Natural killer cell (primary cell): Measurements from ENCODE around the gene ATP10A. TPM values are rescaled to one million over a fixed set of nuclear protein-coding genes. Genes with fewer than 3 reads are reported as not detected.
A peak's percentile ranks its signal among the peaks of the same experiment; 100 is the strongest.

ENCODE experiments used
- ATAC-seq, 3 donors: fragments of 150-1000 bp in 2 of 3; fragments of 200-7000 bp in 1 of 3; cut with Tn5 transposase; 1 replicate in 1 of 3; 2 replicates in 2 of 3; pipeline ENCODE4 v1.10.0; 2021; ENCODE audit warnings: mild to moderate bottlenecking in 2 of 3, moderate library complexity in 2 of 3
- DNase-seq, 2 donors: peaks; one replicate each; pipeline versions ENCODE4 v3.0.0 to v3.0.0-alpha.2; 2013 to 2021; ENCODE audit warnings: mixed read lengths in 1 of 2
- H3K27ac ChIP-seq: one replicate; pipeline ENCODE4 v1.5.1; 2013; ENCODE audit warnings: mild to moderate bottlenecking, low read length
- H3K27me3 ChIP-seq: one replicate; pipeline ENCODE4 v1.6.1; 2013; ENCODE audit warnings: low read length; ENCODE audit not compliant: control insufficient read depth, insufficient read depth
- H3K36me3 ChIP-seq: one replicate; pipeline ENCODE4 v1.6.1; 2013; ENCODE audit warnings: low read length; ENCODE audit not compliant: control insufficient read depth, insufficient read depth
- H3K4me1 ChIP-seq: one replicate; pipeline ENCODE4 v1.6.1; 2013; ENCODE audit warnings: low read length; ENCODE audit not compliant: control insufficient read depth, insufficient read depth
- H3K4me3 ChIP-seq: one replicate; pipeline ENCODE4 v1.5.1; 2013; ENCODE audit warnings: low read length
- H3K9me3 ChIP-seq: one replicate; pipeline ENCODE4 v1.6.1; 2013; ENCODE audit warnings: low read length; ENCODE audit not compliant: control insufficient read depth, insufficient read depth
- H3K27ac Mint-ChIP-seq, 2 donors: one replicate each; pipeline ENCODE4 v1.8.0; 2022; ENCODE audit warnings: mild to moderate bottlenecking in 2 of 2, mixed read lengths in 2 of 2, moderate library complexity in 1 of 2
- H3K27me3 Mint-ChIP-seq, 2 donors: one replicate each; pipeline ENCODE4 v1.8.0; 2022; ENCODE audit warnings: low read depth in 2 of 2, mixed read lengths in 2 of 2
- H3K36me3 Mint-ChIP-seq: one replicate; pipeline ENCODE4 v1.8.0; 2022; ENCODE audit warnings: mixed read lengths
- H3K4me1 Mint-ChIP-seq, 2 donors: one replicate each; pipeline ENCODE4 v1.8.0; 2022; ENCODE audit warnings: mixed read lengths in 2 of 2
- H3K4me3 Mint-ChIP-seq: one replicate; pipeline ENCODE4 v1.8.0; 2022; ENCODE audit warnings: mild to moderate bottlenecking, moderate library complexity, mixed read lengths
- H3K9me3 Mint-ChIP-seq, 2 donors: one replicate each; pipeline ENCODE4 v1.8.0; 2022; ENCODE audit warnings: mixed read lengths in 2 of 2
- WGBS: methylation state at CpG from one replicate; pipeline ENCODE4 v1.1.7; 2013; ENCODE audit warnings: missing lambda C conversion rate; ENCODE audit not compliant: insufficient coverage; 5-methylcytosine and 5-hydroxymethylcytosine counted together
- intact Hi-C: fragments of 100-400 bp; cut with micrococcal nuclease; formaldehyde crosslinking; loops from one replicate; pipeline ENCODE4 v1.14.2; 2022
- total RNA-seq, 4 donors: library from RNA; stranded (reverse); fragments of 120-200 nt in 1 of 4; gene quantifications; one replicate each; pipeline versions ENCODE4 v1.2.3 to v1.2.4, GENCODE V29; 2013 to 2022
- TF ChIP-seq, protein P1 (sequence below): fragments of 200-600 bp; IDR thresholded peaks from one replicate; pipeline ENCODE4 v1.8.0; 2022; ENCODE audit warnings: antibody characterized with exemption

ATP10A gene
- total RNA-seq, 3 donors from 2014 or later (not counting 1 experiment from before 2014, with no cell fraction given): 50.1 to 67.0 (median 51.2) TPM

GRCh38 chr15:25718597-25718996 is 144.5 kb downstream of the ATP10A start:
- H3K4me3 ChIP-seq: no peak overlapping the region
- no peaks in the 10 kb centered on the region for H3K4me1 ChIP-seq
- H3K9me3 Mint-ChIP-seq: no peaks in the 10 kb centered on the region
- H3K27me3 ChIP-seq: no peaks in the 10 kb centered on the region
- WGBS: 94% methylated on average over 8 of the region's 8 CpGs
- H3K4me1 Mint-ChIP-seq: no peaks in the 10 kb centered on the region
- peak in 1 of 3 donors; percentile 17 for ATAC-seq
- no peak for DNase-seq
- H3K4me3 Mint-ChIP-seq: no peak overlapping the region
- no peak overlapping the region for H3K27ac ChIP-seq
- TF ChIP-seq, protein P1, sequence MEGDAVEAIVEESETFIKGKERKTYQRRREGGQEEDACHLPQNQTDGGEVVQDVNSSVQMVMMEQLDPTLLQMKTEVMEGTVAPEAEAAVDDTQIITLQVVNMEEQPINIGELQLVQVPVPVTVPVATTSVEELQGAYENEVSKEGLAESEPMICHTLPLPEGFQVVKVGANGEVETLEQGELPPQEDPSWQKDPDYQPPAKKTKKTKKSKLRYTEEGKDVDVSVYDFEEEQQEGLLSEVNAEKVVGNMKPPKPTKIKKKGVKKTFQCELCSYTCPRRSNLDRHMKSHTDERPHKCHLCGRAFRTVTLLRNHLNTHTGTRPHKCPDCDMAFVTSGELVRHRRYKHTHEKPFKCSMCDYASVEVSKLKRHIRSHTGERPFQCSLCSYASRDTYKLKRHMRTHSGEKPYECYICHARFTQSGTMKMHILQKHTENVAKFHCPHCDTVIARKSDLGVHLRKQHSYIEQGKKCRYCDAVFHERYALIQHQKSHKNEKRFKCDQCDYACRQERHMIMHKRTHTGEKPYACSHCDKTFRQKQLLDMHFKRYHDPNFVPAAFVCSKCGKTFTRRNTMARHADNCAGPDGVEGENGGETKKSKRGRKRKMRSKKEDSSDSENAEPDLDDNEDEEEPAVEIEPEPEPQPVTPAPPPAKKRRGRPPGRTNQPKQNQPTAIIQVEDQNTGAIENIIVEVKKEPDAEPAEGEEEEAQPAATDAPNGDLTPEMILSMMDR: no peak
- no peaks in the 10 kb centered on the region for H3K27me3 Mint-ChIP-seq
- H3K36me3 ChIP-seq: peaks cover 23% of the 10 kb centered on the region
- H3K27ac Mint-ChIP-seq: no peak overlapping the region
- intact Hi-C loops: no loop called here
- peaks cover 8% of the 10 kb centered on the region for H3K36me3 Mint-ChIP-seq
- H3K9me3 ChIP-seq: no peaks in the 10 kb centered on the region

DNA sequence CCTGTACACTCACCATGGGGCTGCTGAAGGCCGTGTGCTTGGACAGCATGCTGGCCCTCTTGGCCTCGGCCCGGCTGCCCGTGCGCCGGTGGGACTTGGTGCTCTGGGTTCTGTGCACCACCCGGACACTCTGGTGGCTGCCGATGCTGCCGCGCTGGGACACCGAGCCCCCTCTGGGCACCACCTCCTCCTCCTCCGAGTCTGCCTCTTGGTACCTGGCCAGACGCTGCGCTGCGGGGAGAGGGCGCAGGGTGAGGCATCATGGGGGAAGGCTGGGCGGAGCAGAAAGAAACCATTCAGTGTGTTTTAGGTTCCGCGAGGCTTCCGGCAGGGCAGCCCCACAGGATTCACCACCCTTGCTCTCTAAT is 145.0 kb downstream of the ATP10A start:
- Mint-ChIP-seq H3K36me3 (peaks cover 8% of the 10 kb centered on the region), H3K27me3 (no peaks in the 10 kb centered on the region), H3K4me3 (no peak overlapping the region), H3K4me1 (no peaks in the 10 kb centered on the region), H3K27ac (no peak overlapping the region), H3K9me3 (no peaks in the 10 kb centered on the region)
- no peak overlapping the region for H3K4me3 ChIP-seq
- ATAC-seq: peak in 1 of 3 donors; percentile 8
- no peak for DNase-seq
- no peaks in the 10 kb centered on the region for H3K27me3 ChIP-seq
- no peak overlapping the region for H3K27ac ChIP-seq
- intact Hi-C loops: no loop called here
- no peaks in the 10 kb centered on the region for H3K4me1 ChIP-seq
- H3K9me3 ChIP-seq: no peaks in the 10 kb centered on the region
- WGBS: 97% methylated on average over 18 of the region's 20 CpGs
- H3K36me3 ChIP-seq: peaks cover 25% of the 10 kb centered on the region
- TF ChIP-seq, protein P1: no peak

GRCh38 chr15:25717457-25718168 is 145.5 kb downstream of the ATP10A start:
- Mint-ChIP-seq H3K27ac (no peak overlapping the region), H3K4me1 (no peaks in the 10 kb centered on the region), H3K27me3 (no peaks in the 10 kb centered on the region), H3K4me3 (no peak overlapping the region), H3K36me3 (peaks cover 8% of the 10 kb centered on the region), H3K9me3 (no peaks in the 10 kb centered on the region)
- Histone ChIP-seq H3K4me3 (no peak overlapping the region), H3K36me3 (peaks cover 25% of the 10 kb centered on the region), H3K27me3 (no peaks in the 10 kb centered on the region), H3K4me1 (no peaks in the 10 kb centered on the region), H3K27ac (no peak overlapping the region), H3K9me3 (no peaks in the 10 kb centered on the region)
- 66% methylated on average over 14 of the region's 14 CpGs for WGBS
- ATAC-seq (no peak), DNase-seq (no peak)
- intact Hi-C loops: no loop called here
- TF ChIP-seq, protein P1: no peak

DNA sequence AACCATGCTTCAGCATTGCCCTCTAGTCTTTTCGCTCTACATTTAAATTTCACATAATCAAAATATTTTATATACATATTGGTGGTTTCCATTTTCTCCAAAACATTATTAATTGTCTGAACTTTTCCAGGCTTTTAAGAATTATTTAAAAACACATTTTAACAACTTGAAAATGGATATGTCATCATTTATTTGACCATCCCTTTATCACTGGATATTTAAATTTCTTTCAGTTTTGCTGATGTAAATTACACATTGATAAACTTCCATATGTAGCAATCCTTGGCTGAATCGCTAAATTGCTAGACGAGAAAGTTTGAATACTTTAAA is 146.0 kb downstream of the ATP10A start:
- H3K4me1 ChIP-seq: no peaks in the 10 kb centered on the region
- no peak overlapping the region for H3K27ac Mint-ChIP-seq
- H3K27me3 Mint-ChIP-seq: no peaks in the 10 kb centered on the region
- TF ChIP-seq, protein P1: no peak
- H3K4me1 Mint-ChIP-seq: no peaks in the 10 kb centered on the region
- peaks cover 6% of the 10 kb centered on the region for H3K36me3 Mint-ChIP-seq
- DNase-seq (no peak), ATAC-seq (no peak)
- intact Hi-C loops: no loop called here
- no peak overlapping the region for H3K4me3 ChIP-seq
- H3K36me3 ChIP-seq: peaks cover 23% of the 10 kb centered on the region
- H3K27ac ChIP-seq: no peak overlapping the region
- no peaks in the 10 kb centered on the region for H3K9me3 Mint-ChIP-seq
- WGBS: 59% methylated on average over 2 of the region's 3 CpGs
- H3K27me3 ChIP-seq: no peaks in the 10 kb centered on the region
- no peak overlapping the region for H3K4me3 Mint-ChIP-seq
- no peaks in the 10 kb centered on the region for H3K9me3 ChIP-seq
